Right lobe of liver (tissue), 6 donors: ENCODE measurements around the gene ITGA2B. TPM values are rescaled to one million over a fixed set of nuclear protein-coding genes. Genes with fewer than 3 reads are reported as not detected.

Experiments used
- ATAC-seq, 4 donors: fragments of 200-7000 bp; cut with Tn5 transposase; one replicate each; pipeline ENCODE4 v1.9.1; 2020; ENCODE audit warnings: mild to moderate bottlenecking in 4 of 4, moderate library complexity in 4 of 4
- DNase-seq, 3 donors: peaks; one replicate each; pipeline ENCODE4 v3.0.0-alpha.2; 2020
- H3K27ac ChIP-seq, 3 donors: fragments of 200-600 bp; one replicate each; pipeline ENCODE4 v1.8.0; 2022
- H3K27me3 ChIP-seq, 2 donors: fragments of 200-600 bp; one replicate each; pipeline ENCODE4 v1.8.0; 2022
- H3K36me3 ChIP-seq, 4 donors: fragments of 200-600 bp; sonication (generic) in 1 of 4; one replicate each; pipeline versions ENCODE4 v1.5.1 to v1.8.0; 2017 to 2022; ENCODE audit warnings: control low read depth in 1 of 4
- H3K4me1 ChIP-seq, 4 donors: fragments of 200-600 bp; sonication (generic) in 1 of 4; one replicate each; pipeline versions ENCODE4 v1.5.1 to v1.8.0; 2017 to 2022; ENCODE audit warnings: control low read depth in 1 of 4
- H3K4me3 ChIP-seq, 3 donors: fragments of 200-600 bp; one replicate each; pipeline ENCODE4 v1.8.0; 2022
- H3K9me3 ChIP-seq, 4 donors: fragments of 200-600 bp; sonication (generic) in 1 of 4; one replicate each; pipeline versions ENCODE4 v1.5.1 to v1.8.0; 2017 to 2022; ENCODE audit warnings: control low read depth in 1 of 4
- CTCF ChIP-seq, 4 donors: fragments of 200-600 bp in 3 of 4; fragments of 450-650 bp in 1 of 4; IDR thresholded peaks; one replicate each; pipeline versions ENCODE4 v1.5.1 to v1.8.0; 2016 to 2022; ENCODE audit warnings: antibody characterized with exemption in 4 of 4, mild to moderate bottlenecking in 2 of 4
- POLR2A ChIP-seq: fragments of 450-650 bp; IDR thresholded peaks from one replicate; pipeline ENCODE4 v1.6.1; 2017; ENCODE audit warnings: antibody characterized with exemption, mild to moderate bottlenecking
- WGBS: methylation state at CpG from one replicate; pipeline ENCODE4 v1.1.6; 2018; ENCODE audit warnings: low coverage, low lambda C conversion rate; ENCODE audit not compliant: insufficient coverage; ENCODE audit errors: missing lambda C conversion rate; 5-methylcytosine and 5-hydroxymethylcytosine counted together
- intact Hi-C, 2 donors: fragments of 100-400 bp; cut with DNase I; formaldehyde crosslinking; loops; one replicate each; pipeline versions ENCODE4 v1.11.2 to v1.14.1; 2022
- total RNA-seq, 6 experiments: library from RNA; depleted of rRNA in 2 of 6; stranded (reverse); fragments of >200 nt in 2 of 6; fragmentation: NEBNext Ultra II Directional in 3 of 6; extraction: Animal tissue kit (Norgen Biotek cat#: 25700) in 3 of 6; gene quantifications; one replicate each; pipeline versions ENCODE4 v1.1.0 to v1.2.4, GENCODE V29; 2016 to 2023
- donor health status: DM: no; HTN: yes; CAD: no.
- donor health status: DM: no; HTN: no; CAD: no.
- donor health status: DM: no; HTN: no; CAD: no.
- donor health status: DM: no; HTN: yes; CAD: no.
- donor health status: DM: no; HTN: yes; CAD: no.

The ITGA2B gene
- total RNA-seq, 6 experiments from 2014 or later, result 0.37 to 1.5 (median 0.49) TPM; not detected in 1

- no peak for DNase-seq
- H3K4me1 ChIP-seq, result peaks cover 0 to 7% (median 0%) of the 10 kb centered on the region in 4 donors
- no peak for ATAC-seq
- no peak overlapping the region for H3K4me3 ChIP-seq
- WGBS, result no CpG with 5 or more reads among the region's 16 CpGs
- H3K27me3 ChIP-seq, result peaks cover 0 to 6% of the 10 kb centered on the region in 2 donors
- no peaks in the 10 kb centered on the region for H3K9me3 ChIP-seq
- TF ChIP-seq CTCF (IDR thresholded peaks at IDR 0.05), result no peak
- TF ChIP-seq POLR2A, result no peak
- no peak overlapping the region for H3K27ac ChIP-seq
- H3K36me3 ChIP-seq, result no peaks in the 10 kb centered on the region
- intact Hi-C loops, result no loop called here
Measured at GRCh38 chr17:44383861-44384260, 5.6 kb downstream of the ITGA2B start.

GRCh38 chr17:44383363-44383762, 6.1 kb downstream of the ITGA2B start:
- 61% methylated on average over 4 of the region's 15 CpGs for WGBS
- TF ChIP-seq POLR2A (no peak), CTCF (IDR thresholded peaks at IDR 0.05) (no peak)
- DNase-seq (peak in 1 of 3 donors; percentile 52), ATAC-seq (no peak)
- Histone ChIP-seq H3K4me1 (peaks cover 0 to 7% (median 0%) of the 10 kb centered on the region in 4 donors), H3K36me3 (no peaks in the 10 kb centered on the region), H3K9me3 (no peaks in the 10 kb centered on the region), H3K27ac (no peak overlapping the region), H3K27me3 (peaks cover 0 to 6% of the 10 kb centered on the region in 2 donors), H3K4me3 (no peak overlapping the region)
- intact Hi-C loops, result no loop called here

GRCh38 chr17:44382917-44383316, 6.5 kb downstream of the ITGA2B start:
- TF ChIP-seq POLR2A (no peak), CTCF (IDR thresholded peaks at IDR 0.05) (no peak)
- 89% methylated on average over 5 of the region's 6 CpGs for WGBS
- peaks cover 0 to 7% (median 0%) of the 10 kb centered on the region in 4 donors for H3K4me1 ChIP-seq
- intact Hi-C loops, result no loop called here
- peak in 1 of 3 donors; percentile 24 for DNase-seq
- H3K36me3 ChIP-seq, result no peaks in the 10 kb centered on the region
- H3K27ac ChIP-seq, result no peak overlapping the region
- ATAC-seq, result no peak
- H3K9me3 ChIP-seq, result no peaks in the 10 kb centered on the region
- peaks cover 0 to 6% of the 10 kb centered on the region in 2 donors for H3K27me3 ChIP-seq
- H3K4me3 ChIP-seq, result no peak overlapping the region

GRCh38 chr17:44381810-44382305, 7.6 kb downstream of the ITGA2B start:
- H3K4me3 ChIP-seq, result no peak overlapping the region
- H3K27ac ChIP-seq, result no peak overlapping the region
- no peak for TF ChIP-seq CTCF (IDR thresholded peaks at IDR 0.05)
- no peak for TF ChIP-seq POLR2A
- WGBS, result 73% methylated on average over 4 of the region's 4 CpGs
- peaks cover 0 to 7% (median 0%) of the 10 kb centered on the region in 4 donors for H3K4me1 ChIP-seq
- no peaks in the 10 kb centered on the region for H3K36me3 ChIP-seq
- intact Hi-C loops, result no loop called here
- DNase-seq (peak in 1 of 3 donors; percentile 7), ATAC-seq (no peak)
- H3K27me3 ChIP-seq, result peaks cover 0 to 6% of the 10 kb centered on the region in 2 donors
- H3K9me3 ChIP-seq, result no peaks in the 10 kb centered on the region
